Ascending aorta (tissue), 2 donors: Measurements from ENCODE around the gene MOB3A. TPM values are rescaled to one million over a fixed set of nuclear protein-coding genes. Genes with fewer than 3 reads are reported as not detected.

ENCODE experiments used
- DNase-seq, 2 donors: peaks; one replicate each; pipeline ENCODE4 v3.0.0-alpha.2; 2019; ENCODE audit warnings: low spot score in 2 of 2
- H3K27ac ChIP-seq, 2 donors: fragments of 200-600 bp; sonication (generic); one replicate each; pipeline ENCODE4 v1.5.1; 2016 to 2017; ENCODE audit warnings: mild to moderate bottlenecking in 1 of 2
- H3K27me3 ChIP-seq: fragments of 200-600 bp; sonication (generic); one replicate; pipeline ENCODE4 v1.5.1; 2017
- H3K36me3 ChIP-seq, 2 donors: fragments of 200-600 bp; sonication (generic); one replicate each; pipeline ENCODE4 v1.5.1; 2016
- H3K4me1 ChIP-seq, 2 donors: fragments of 200-600 bp; sonication (generic); one replicate each; pipeline ENCODE4 v1.5.1; 2016 to 2017; ENCODE audit warnings: mild to moderate bottlenecking in 1 of 2
- H3K4me3 ChIP-seq, 2 donors: fragments of 200-600 bp; sonication (generic); one replicate each; pipeline ENCODE4 v1.5.1; 2016 to 2017; ENCODE audit warnings: mild to moderate bottlenecking in 1 of 2
- H3K9me3 ChIP-seq, 2 donors: fragments of 200-600 bp; sonication (generic); one replicate each; pipeline ENCODE4 v1.5.1; 2016
- intact Hi-C: fragments of 100-400 bp; cut with DNase I; formaldehyde crosslinking; loops from one replicate; pipeline ENCODE4 v1.15.1; 2023
- total RNA-seq: library from RNA; depleted of rRNA; stranded (reverse); fragments of >200 nt; gene quantifications from one replicate; pipeline ENCODE4 v1.1.0, GENCODE V29; 2016
- TF ChIP-seq, protein P1 (sequence below), 3 experiments: fragments of 200-600 bp in 2 of 3; fragments of 450-650 bp in 1 of 3; sonication (generic) in 2 of 3; IDR thresholded peaks; one replicate each; pipeline ENCODE4 v1.5.1; 2016 to 2019; ENCODE audit warnings: antibody characterized with exemption in 3 of 3, mild to moderate bottlenecking in 1 of 3, moderate library complexity in 1 of 3

MOB3A gene
- total RNA-seq, 1 donor from 2014 or later = 44.4 TPM

DNA sequence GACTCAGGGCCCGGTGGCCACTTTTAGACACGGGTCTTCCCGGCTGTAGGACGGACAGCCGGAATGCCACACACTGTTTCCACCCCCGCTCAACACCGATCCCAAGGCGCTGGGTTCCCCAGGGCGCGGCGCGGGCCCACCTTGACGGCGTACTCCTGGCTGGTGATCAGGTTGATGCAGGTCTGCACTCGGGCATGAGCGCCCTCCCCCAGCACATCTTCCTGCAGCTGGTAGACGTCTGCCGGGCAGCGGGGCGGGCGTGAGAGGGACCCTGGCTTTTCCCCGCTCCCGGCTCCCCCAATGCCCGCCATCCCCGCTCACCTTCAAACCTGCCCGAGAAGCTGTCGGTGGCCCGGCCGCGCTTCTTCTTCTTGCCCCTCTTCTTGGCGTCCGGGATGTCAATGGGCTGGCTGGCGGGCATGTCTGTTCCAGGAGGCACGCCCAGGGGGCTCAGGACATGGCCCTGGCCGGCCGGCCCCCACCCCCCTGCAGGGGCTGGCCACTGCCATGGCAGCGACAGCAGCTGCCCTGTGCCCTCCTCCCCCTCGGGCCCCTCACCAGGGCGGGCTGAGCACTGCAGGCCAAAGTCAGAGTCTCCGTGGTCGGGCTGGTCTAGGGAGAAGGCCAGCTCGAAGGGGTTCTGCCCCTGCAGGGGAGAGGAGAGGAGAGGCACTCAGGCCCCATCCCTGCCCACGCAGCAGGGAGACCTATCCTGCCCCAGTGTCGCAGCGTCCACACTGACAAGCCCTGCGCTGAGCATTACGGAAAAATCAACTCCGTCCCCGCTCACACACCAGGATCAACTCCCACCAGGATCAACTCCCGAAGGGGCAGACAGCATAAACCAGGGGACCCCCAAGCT lies 49.8 kb downstream of the MOB3A start:
- TF ChIP-seq, protein P1, sequence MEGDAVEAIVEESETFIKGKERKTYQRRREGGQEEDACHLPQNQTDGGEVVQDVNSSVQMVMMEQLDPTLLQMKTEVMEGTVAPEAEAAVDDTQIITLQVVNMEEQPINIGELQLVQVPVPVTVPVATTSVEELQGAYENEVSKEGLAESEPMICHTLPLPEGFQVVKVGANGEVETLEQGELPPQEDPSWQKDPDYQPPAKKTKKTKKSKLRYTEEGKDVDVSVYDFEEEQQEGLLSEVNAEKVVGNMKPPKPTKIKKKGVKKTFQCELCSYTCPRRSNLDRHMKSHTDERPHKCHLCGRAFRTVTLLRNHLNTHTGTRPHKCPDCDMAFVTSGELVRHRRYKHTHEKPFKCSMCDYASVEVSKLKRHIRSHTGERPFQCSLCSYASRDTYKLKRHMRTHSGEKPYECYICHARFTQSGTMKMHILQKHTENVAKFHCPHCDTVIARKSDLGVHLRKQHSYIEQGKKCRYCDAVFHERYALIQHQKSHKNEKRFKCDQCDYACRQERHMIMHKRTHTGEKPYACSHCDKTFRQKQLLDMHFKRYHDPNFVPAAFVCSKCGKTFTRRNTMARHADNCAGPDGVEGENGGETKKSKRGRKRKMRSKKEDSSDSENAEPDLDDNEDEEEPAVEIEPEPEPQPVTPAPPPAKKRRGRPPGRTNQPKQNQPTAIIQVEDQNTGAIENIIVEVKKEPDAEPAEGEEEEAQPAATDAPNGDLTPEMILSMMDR (IDR thresholded peaks at IDR 0.05) = no peak
- intact Hi-C loops = no loop called here
- Histone ChIP-seq H3K9me3 (no peaks in the 10 kb centered on the region), H3K4me3 (no peak overlapping the region), H3K27me3 (no peaks in the 10 kb centered on the region), H3K36me3 (peaks cover 36 to 41% of the 10 kb centered on the region in 2 donors), H3K4me1 (peaks cover 47 to 54% of the 10 kb centered on the region in 2 donors), H3K27ac (peak overlapping the region in 1 of 2 donors; percentile 57)
- DNase-seq = peak in 1 of 2 donors; percentile 65

DNA sequence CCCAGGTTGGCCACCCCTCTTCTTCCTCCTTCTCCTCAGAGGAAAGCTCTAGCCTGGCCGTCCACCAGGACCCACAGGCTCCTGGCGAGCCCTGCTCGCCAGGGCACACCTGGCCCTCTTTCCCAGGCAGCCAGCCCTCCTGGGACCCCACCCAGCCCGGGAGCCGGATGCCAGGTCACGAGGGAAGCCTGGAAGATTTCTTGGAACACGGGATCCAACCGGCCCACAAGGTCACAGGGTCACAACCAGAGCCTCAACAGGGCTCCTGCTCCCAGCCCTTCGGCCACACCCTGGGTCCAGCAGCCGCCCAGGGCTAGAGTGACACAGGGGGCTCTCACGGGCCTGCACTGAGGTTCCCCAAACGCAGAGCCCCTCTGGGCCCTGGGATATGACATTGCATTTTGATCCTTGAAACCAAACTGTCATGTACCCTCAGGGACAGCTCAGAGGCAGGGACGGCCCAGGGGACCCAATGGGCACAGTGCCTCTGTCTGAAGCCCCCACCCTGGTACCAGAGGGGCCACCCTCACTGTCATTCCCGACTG lies 50.6 kb downstream of the MOB3A start:
- Histone ChIP-seq H3K9me3 (no peaks in the 10 kb centered on the region), H3K4me3 (no peak overlapping the region), H3K4me1 (peaks cover 46 to 55% of the 10 kb centered on the region in 2 donors), H3K36me3 (peaks cover 43 to 48% of the 10 kb centered on the region in 2 donors), H3K27me3 (no peaks in the 10 kb centered on the region), H3K27ac (peak overlapping the region in 1 of 2 donors; percentile 57)
- TF ChIP-seq, protein P1 (IDR thresholded peaks at IDR 0.05) = no peak
- intact Hi-C loops = no loop called here
- DNase-seq = peak in 1 of 2 donors; percentile 60

DNA sequence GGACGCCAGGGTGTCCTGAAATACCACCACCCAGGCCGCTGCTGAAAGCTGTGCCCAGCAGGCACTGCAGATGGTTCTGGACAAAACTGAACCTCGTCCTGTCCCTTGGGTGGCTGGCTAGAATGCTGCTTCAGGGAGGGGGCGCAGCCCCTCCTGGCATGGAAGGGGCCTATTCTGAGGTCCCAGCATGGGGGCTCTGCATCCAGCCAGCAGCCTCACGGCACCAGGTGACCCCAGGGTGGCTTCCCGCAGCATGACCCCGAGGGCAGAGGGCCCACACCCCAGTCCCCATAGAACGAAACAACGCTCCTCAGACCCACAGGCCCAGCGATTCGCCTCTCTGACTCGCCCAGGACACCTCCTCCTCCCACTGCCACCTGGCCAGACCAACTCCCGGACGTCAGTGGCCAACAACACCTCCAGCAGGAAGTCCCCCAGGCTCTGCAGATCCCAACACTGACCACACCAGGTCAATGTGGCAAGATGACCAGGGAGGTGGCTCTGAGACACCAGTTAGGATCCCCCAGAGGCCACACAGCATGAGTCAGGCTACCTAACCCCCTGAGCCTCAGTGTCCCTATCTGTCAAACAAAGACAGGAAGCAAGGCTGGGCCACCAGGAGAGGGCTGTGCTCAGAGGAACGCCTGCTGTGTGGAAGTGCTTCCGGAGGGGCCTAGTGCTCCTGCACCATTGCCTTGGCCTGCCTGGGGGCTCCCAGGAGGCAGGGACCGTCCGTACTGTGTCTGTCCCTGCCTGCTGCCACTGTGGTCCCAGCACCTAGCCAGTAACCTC lies 51.2 kb downstream of the MOB3A start:
- TF ChIP-seq, protein P1 (IDR thresholded peaks at IDR 0.05) = no peak
- Histone ChIP-seq H3K36me3 (peaks cover 50 to 55% of the 10 kb centered on the region in 2 donors), H3K27me3 (no peaks in the 10 kb centered on the region), H3K4me3 (no peak overlapping the region), H3K4me1 (peaks cover 44 to 55% of the 10 kb centered on the region in 2 donors), H3K27ac (peak overlapping the region; percentile 31 to 57), H3K9me3 (no peaks in the 10 kb centered on the region)
- DNase-seq = no peak
- intact Hi-C loops = no loop called here

DNA sequence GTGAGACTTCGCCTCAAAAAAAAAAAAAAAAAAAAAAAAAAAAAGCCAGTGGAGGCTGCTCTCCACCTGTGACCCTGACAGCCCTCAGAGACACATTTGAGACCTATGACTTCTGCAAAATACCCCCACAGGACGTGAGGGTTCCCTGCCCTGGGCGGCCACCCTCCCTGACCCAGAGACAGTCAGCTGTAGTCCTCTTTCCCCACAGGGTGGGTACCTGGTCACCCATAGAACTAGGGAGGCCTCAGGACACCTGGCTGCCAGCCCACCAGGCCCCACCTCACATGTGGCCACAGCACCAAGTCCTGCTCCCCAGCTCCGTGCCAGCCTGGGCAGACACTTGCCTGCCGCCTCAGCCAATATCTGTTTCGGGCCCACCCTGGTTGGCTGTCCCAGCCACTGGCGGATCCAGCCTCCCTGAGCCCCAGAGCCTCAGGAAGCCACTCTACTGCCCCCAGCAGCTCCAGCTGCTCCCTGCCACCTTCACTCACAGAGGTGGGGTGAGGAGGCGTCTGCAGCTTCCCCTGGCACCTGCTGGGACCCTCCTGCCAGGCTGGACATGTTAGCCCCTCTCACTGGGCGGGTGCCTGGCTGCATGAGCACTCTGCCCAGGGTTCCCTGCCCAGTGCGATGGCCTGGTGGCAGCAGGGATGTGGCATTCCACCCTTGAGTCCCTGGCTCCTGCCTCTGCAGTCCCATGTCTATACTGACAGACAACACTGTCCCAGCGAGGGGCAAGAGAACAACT lies 52.0 kb downstream of the MOB3A start:
- Histone ChIP-seq H3K27ac (peak overlapping the region; percentile 31 to 40), H3K9me3 (no peaks in the 10 kb centered on the region), H3K36me3 (peaks cover 58 to 62% of the 10 kb centered on the region in 2 donors), H3K4me1 (peaks cover 39 to 49% of the 10 kb centered on the region in 2 donors), H3K27me3 (no peaks in the 10 kb centered on the region), H3K4me3 (no peak overlapping the region)
- DNase-seq = no peak
- TF ChIP-seq, protein P1 (IDR thresholded peaks at IDR 0.05) = no peak
- intact Hi-C loops = no loop called here

DNA sequence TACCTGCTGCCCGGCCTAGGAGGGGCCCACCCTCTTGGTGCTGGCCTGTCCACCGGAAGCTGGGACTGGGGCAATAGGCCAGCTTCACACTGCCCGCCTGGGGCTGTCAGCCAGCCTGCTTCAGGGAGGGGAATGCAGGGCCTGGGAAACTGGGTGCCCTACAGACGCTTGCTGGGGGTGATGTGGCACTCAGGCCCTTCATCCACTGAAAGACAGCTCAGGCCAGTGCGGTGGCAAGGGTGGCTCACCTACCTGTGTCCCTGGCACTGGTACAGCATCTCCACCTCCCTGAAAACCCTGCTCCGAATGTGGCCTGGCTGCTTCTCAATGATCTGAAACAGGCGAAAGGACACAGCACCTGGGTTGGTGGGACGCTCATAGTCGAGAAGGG lies 52.9 kb downstream of the MOB3A start:
- peaks cover 30 to 40% of the 10 kb centered on the region in 2 donors for H3K4me1 ChIP-seq
- peak in 1 of 2 donors; percentile 65 for DNase-seq
- no peaks in the 10 kb centered on the region for H3K27me3 ChIP-seq
- intact Hi-C loops = no loop called here
- H3K4me3 ChIP-seq = peak overlapping the region in 1 of 2 donors; percentile 57
- H3K36me3 ChIP-seq = peaks cover 67 to 71% of the 10 kb centered on the region in 2 donors
- H3K9me3 ChIP-seq = no peaks in the 10 kb centered on the region
- peak overlapping the region; percentile 91 to 94 for H3K27ac ChIP-seq
- TF ChIP-seq, protein P1 (IDR thresholded peaks at IDR 0.05) = no peak
